HG02885 (cell line): ENCODE data around the gene UPF1.

ENCODE experiments used
- ATAC-seq: cut with Tn5 transposase; IDR thresholded peaks from one replicate; pipeline ENCODE4 v1.9.1; 2021; ENCODE audit warnings: mild to moderate bottlenecking; ENCODE audit not compliant: unreplicated experiment, poor library complexity

The UPF1 gene

DNA sequence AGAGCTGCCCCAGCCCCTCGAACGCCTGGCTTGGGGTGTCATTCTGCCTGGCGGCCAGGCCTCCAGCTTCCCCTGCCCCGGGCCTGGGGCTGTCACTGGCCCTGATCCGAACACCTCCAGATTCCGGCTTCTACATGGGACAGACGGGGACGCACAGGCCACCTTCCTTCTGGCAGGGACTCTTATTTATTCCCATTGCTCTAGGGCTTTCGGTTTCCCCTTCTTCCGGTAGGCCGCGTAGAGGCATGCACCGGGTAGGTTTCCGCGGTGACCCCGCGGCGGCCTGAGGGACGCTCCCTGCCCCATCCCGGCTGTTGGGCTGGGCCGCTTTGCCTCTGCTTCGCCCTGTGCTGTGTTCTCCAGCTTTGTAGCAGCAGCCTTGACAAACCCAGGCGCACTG lies 36.0 kb downstream of the UPF1 start:
- no peak for ATAC-seq

DNA sequence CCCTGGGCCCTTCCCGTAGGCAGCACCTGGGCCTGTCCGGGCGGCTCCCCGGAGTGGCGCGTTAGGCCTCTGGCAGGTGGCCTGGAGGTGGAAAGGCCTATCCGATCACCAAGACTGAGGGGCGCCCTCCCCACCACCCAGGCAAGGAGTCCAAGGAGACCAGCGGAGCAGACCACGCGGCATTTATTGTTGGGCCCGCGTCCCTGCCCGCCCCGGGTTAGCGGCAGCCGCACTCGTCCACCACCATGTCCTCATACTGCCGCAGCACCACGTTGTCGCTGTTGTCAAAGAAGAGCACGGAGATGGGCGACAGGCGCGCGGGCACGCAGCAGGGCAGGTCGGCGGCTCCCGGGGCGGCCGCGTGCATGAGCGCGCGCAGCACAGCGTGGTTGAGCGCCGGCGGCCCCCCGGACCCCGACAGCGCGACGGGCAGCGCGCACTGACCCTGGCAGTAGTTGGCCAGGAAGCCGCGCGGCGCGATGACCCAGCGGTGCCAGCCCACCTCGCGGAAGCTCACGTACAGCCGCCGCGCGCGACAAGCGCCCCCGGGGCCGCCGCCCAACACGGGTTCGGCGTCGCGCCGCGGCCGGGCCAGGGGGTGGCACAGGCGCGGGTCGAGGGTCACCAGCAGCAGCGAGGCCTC lies 36.7 kb downstream of the UPF1 start:
- no peak for ATAC-seq

DNA sequence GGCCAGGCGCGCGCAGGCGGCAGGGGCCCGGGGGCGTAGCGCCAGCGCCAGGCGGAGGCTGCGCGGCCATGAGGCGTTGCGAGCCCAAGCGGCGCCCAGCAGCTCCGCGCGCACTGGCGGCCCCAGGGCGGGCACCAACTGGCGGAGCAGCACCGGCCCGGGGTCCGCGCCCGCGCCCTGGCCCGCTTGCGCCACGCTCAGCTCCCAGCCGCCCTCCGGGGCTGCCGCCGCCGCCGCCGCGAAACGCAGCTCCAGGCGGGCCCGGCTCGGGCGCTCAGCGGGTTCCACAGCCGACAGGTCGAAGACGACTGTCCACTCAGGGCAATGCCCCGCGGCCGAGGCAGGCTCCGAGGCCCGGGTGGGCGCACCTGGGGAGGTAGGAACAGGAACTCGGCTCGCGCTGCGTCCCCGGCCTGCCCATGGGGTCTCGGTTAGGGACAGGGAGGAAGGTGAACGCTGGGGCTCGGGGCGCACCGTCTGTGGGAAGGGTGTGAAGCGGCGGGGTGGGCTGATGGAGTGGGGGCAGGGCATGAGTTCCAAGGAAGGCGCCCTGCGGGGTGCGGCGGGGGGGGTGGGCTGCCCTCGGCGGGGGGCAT lies 37.4 kb downstream of the UPF1 start:
- no peak for ATAC-seq

DNA sequence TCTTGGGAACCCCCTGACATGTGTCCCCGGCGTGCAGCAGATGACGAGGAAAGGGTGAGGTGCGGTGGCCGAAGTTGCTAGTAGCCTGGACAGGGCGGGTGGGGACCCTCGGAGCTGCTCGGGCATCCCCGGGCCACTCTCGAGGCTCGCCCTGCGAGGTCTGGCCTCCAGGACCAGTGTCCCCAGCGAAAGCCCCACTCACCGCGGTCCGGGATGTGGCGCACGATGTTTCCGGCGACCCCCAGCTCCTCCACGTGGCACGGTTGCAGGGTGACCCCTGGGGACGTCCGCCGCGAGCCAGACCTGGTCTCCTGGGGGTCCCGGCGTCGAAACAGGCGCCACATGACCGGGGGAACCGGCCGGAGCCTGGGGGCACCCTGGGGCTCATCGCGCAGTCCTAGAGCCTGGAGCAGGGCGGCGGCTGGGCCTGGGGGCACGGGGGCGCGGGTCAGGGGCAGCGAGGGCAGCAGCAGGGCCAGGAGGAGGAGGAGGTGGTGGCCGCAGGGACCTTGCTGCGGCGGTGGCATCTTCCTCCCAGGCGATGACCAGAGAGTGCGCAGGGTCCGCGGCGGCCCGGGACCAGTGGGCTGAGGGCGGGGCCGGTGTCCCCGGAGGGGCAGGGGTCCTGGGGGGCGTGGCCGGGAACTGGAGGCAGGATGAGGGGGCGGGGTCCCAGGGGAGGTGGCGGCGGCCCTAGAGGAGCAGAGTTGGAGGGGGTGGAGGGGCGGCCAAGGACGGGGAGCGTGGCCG lies 38.2 kb downstream of the UPF1 start:
- ATAC-seq = no peak

DNA sequence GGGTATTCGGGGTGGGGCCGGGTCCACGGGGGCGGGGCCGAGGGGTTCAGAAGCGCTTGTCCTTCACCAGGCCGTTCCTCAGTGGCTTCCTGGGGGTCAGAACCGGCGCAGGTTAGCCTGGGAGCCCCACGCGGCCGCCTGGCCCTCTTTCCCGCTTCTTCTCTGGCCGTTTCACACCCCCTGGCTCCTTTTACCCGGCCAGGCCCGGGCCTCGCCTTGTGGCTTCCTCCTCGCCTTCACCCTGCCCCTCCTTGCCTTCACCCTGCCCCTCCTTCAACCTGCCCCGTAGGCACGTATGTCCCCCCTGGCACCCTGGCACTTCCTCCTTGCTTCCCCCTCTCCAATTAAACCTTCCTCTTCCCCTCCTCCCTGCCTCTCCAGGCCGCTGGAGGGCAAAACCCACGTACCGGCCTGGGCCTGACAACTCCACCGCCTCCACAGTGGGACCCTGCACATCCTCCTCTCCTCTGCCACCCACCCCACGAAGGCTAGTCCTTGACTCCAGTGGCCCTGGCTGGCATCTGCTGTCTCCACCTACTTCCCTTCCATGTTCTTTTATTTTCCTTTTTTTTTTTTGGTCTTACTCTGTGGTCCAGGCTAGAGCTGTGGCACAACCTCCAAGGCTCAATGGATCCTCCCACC lies 38.9 kb downstream of the UPF1 start:
- no peak for ATAC-seq

DNA sequence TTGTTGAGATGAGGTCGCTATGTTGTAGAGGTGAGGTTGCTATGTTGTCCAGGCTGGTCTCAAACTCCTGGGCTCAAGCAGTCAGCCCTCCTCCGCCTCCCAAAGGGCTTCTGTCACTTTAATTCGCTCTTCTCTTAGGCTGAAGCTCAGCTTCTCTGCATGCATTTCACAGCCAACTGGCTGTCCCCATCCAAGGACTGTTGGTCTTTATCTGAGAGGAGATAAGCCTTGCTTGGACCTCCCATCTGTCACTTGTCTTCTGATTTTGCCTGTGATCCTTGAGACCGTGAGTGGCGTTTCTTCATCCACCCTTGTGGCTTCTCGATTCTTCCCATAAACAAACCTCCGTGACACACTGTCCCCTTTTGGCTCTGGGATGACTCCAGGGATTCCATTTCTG lies 39.8 kb downstream of the UPF1 start:
- ATAC-seq = no peak

DNA sequence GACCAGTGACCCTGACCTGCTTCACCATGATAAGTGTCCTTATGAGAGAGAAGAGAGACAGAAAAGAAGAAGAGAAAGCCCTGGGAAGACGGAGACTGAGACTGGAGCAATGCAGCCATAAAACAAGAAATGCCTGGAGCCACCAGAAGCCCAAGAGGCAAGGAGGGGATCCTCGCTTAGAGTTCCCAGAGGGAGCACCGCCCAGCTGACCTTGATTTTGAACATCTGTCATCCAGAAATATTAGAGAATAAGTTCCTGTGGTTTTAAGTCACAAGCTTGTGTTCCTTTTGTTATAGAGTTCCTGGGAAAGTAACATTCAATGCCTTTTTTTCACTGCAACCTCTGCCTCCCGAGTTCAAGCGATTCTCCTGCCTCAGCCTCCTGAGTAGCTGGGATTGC lies 44.0 kb downstream of the UPF1 start:
- ATAC-seq = no peak

DNA sequence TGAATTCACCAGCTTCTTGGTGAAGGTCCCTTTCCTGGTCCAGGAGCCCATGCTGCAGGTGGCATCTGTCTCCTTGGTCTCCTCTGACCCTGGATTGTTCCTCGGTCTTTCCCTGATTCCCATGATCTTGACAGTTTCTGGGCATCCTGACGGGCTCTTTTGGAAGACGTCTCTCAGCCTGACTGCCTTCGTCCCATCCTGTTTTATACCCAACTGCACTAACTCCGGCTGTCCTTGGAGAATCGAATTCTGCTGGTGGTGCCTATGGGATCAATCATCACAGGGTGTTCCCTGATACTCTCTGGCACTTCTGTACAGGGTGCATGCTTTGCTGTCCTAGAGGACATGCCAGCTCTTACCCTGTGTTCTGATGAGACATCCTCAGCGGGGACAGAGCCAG lies 45.1 kb downstream of the UPF1 start:
- ATAC-seq = no peak

DNA sequence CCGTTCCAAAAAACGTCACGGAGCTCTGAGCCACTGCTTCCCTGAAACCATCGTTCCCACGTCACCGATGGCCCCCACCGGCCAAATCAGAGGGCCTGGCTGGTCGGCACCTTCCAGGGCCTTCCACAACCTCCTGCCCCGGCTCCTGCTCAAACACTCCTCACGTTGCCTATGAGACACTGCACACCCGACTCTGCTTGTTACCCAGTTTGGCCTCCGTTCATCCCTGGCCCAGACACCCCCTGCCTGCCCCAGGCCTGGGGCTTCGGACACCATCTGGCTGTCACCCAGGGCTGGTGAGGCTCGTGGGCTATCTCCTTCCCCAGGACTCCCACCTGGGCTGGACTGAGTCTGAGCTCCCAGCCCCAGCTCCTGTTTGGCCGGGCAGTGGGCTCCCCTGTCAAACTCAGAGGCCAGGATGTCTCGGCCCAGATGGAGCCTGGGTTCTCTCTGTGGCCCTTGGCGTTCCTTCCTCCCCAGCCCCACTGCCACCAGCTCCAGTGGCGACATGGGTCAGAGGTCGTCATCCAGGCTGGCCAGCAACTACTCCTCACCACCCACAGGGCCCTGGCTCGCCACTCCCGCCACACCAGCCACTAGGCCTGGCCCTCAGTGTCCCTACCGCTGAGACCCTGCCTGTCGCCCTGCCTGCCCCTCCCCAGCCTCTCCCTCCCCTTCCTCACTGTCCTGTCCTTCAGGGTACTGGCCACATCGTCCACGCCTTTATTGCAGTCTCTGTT lies 46.5 kb downstream of the UPF1 start:
- no peak for ATAC-seq

DNA sequence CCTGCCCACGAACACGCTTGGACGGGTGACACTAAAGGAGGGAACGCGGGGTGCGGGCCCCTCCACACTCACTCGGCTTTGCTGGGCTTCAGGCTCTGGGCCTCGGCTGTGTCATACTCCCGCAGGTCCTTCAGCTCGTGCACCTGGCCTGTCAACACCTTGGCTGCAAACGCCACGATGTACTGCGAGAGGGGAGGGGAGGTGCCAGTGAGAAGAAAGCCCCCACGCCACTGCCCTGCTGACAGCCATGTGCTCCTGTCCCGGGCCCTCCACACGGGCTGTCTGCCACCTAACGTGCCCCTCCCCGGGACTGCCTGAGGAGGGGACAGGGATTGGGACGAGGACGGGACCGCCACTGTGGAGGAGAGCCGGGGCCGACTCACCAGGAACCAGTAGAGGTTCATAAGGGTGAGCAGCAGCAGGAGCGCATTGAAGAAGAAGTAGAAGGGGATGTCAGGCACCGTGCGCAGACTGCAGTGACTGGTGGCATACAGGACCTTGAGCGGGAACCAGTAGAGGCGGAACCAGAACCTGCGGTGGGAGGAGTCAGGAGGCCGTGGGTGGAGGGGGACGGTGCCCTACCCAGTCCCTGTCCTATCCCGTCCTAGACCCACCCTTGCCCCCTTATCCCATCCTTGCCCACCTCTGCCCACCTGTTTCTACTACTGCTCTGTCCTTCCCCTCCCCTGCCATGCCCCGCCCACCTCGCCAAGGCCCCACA lies 47.3 kb downstream of the UPF1 start:
- ATAC-seq = no peak

DNA sequence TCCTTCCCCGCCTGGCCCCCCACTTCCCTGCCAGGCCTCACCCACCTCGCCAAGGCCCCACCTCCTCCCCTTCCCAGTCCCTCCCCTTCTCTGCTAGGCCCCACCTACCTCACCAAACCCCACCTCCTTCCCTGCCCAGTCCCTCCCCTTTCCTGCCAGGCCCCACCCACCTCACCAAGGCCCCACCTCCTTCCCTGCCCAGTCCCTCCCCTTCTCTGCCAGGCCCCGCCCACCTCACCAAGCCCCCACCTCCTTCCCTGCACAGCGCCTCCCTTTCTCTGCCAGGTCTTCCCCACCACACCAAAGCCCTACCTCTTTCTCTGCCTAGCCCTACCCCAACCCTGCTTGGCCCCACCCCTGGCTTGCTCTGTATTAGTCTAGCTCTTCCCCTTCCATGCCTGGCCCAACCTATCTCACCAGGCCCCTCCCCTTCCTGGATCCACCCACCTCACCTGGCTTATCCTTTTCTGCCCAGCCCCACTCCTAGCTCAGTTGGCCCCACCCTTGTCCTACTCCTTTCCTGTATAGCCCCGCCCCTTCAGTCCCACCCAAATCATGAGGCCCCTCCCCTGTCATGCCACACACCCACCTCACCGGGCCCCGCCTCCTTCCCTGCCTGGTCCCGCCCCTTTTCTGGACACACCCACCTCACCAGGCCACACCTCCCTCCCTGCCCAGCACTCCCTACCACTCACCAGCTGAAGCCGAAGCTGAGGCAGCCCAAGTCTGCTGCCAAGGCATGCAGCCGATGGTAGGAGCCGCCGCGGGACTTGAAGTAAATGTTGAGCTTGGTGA lies 48.0 kb downstream of the UPF1 start:
- ATAC-seq = no peak

DNA sequence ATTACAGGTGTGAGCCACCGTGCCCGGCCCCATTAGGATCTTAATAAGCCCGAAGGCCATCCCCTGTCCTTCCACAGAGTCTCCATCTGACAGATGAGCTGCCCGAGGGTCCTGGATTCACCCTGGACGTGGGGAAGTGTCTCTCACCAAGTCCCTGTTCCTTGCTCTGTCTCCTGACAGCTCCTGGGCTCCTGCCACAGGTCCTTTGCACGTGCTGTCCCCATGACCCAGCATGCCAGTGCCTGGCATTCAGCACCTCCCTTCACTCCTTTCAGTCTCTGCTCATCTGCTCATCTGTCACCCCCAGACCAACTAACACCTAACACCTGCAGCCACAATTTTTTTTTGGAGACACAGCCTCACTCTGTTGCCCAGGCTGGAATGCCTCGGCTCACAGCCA lies 49.7 kb downstream of the UPF1 start:
- no peak for ATAC-seq

DNA sequence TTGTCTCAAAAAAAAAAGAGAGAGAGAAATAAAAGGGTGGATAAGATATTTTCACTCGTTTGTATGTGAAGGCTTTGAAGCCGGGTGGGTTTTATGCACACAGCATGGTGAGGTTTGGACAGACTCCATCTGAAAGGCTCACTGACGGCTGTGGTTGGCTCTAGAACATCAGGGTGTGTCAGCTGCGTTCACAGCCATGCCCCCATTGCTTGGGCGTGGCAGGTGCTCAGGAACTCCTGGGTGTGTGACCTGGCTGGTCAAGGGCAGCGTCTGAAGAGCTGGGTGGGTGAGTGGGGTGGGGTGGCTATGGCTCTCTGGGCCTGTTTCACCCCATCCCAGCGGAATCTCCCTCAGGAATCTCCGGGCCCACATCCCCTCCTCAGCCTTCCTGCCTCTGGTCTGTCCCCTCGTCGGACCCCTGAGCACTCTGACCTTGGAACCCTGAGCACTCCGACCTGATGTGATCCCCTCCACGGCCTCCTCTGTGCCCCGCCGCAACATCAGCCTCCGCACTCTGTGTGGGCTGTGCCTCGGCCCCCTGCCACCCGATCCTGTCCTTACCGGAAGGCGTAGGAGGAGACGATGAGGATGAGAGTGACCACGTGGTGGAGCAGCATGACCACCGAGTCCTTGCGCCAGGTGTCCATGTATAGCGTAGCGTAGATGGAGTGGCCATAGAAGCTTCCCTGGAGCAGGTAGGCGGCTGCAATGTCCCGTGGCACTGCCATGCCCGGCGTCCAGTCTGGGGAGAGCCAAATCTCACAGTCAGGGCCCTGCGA lies 52.0 kb downstream of the UPF1 start:
- ATAC-seq = no peak

DNA sequence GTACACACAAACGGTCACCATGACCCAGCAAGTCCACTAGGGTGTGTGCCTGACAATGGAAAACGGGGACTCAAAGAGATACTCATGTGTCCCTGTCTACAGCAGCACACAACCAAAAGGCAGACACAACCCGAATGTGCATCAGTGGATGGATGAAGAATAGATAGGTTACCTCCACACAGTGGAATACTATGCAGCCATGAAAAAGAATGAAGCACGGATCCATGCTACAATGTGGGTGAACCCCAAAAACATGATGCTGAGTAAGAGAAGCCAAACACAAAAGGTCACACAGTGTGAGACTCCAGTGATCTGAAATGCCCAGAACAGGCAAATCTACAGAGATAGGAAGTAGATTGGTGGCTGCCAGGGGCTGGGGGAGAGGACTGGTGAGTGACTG lies 55.2 kb downstream of the UPF1 start:
- no peak for ATAC-seq

DNA sequence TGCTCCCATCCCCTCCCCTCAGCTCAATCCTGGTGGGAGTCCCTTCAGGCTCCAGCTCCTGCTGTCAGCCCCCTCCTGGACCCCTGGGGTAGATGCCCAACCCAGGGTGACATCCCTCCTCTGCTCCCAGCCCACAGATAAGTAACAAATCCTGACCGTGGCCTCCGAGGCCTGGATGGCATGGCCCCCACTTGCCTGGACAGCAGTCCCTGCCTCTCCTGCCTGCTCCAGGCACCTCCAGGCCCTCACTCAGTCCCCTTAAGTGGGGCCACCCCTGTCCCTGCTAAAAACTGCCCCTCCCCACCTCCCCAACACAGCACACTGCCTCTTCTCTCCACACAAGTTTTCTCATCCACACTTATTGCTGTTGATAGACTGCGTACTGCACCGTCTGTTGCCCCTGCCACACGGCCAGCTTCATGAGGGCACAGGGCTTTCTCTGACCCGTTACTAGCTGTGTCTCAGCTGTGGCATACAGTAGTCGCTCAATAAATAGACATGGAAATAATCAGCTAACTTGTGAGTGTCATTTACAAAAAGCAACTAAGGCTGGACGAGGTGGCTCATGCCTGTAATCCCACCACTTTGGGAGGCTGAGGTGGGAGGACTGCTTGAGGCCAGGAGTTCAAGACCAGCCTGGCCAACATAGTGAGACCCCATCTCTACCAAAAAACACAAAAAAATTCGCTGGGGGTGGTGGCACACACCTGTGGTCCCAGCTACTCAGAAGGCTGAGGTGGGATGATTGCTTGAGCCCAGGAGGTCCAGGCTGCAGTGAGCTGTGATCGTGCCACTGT lies 58.4 kb downstream of the UPF1 start:
- ATAC-seq = no peak

DNA sequence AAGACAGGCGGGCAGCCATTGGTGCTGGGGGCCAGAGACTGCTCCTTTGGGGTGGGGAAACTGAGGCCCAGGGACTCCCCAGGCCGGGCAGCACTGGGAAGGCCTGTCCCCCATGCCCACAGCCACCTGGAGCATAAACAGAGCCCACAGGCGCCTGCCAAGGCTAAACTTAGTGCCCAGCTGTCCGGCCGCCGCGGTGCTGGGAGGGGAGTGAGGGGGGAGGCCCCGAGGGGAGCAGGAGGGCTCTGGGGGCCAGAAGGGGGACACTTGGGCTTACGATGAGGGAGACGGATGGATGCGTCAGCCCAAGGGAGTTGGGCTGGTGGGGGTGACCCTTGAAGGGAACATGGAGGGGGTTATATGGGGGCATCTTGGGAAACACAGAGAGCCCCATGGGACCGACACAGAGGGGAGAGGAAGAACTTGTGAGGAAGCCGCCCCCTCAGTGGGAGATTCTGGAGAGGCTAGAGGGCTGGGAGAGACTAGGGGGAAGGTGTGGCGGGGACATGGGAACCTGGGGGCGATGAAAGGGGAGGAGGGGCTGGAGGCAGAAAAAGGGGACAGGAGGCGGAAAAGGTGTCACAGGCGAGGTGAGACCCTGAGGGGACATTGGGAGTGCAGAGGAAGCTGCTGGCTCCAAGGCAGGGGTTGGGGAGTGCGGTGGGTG lies 62.0 kb downstream of the UPF1 start:
- no peak for ATAC-seq
